HG03457 (cell line): ENCODE data around the gene ARFGAP1.

Experiments
- ATAC-seq: cut with Tn5 transposase; IDR thresholded peaks from one replicate; pipeline ENCODE4 v1.9.1; 2021; ENCODE audit warnings: moderate number of reproducible peaks; ENCODE audit not compliant: unreplicated experiment

Gene ARFGAP1

GRCh38 chr20:63272105-63273058, at the start of gene ARFGAP1:
Gene ARFGAP1, plus strand, starts transcription at chr20:63272813. Its CDS starts 2,768 bp downstream, at chr20:63275581.
- peak; percentile 79 for ATAC-seq

GRCh38 chr20:63223121-63223825, 49.3 kb upstream of the ARFGAP1 start:
- ATAC-seq, result no peak

GRCh38 chr20:63223826-63224207, 48.8 kb upstream of the ARFGAP1 start:
- no peak for ATAC-seq

GRCh38 chr20:63224412-63225081, 48.1 kb upstream of the ARFGAP1 start:
- no peak for ATAC-seq

GRCh38 chr20:63225082-63225454, 47.5 kb upstream of the ARFGAP1 start:
- ATAC-seq, result no peak

- ATAC-seq, result no peak
These were observed 46.3 kb upstream of the ARFGAP1 start for GRCh38 chr20:63226042-63226943.

- no peak for ATAC-seq
These were observed 45.4 kb upstream of the ARFGAP1 start for GRCh38 chr20:63227260-63227659.

- ATAC-seq, result no peak
These were observed 43.8 kb upstream of the ARFGAP1 start for GRCh38 chr20:63228806-63229205.

GRCh38 chr20:63230800-63231268, 41.8 kb upstream of the ARFGAP1 start:
- ATAC-seq, result no peak

GRCh38 chr20:63232235-63233060, 40.2 kb upstream of the ARFGAP1 start:
- ATAC-seq, result no peak

- ATAC-seq, result no peak
These were observed 39.6 kb upstream of the ARFGAP1 start for GRCh38 chr20:63233061-63233344.

GRCh38 chr20:63233924-63234323, 38.7 kb upstream of the ARFGAP1 start:
- ATAC-seq, result no peak

- ATAC-seq, result no peak
These were observed 37.8 kb upstream of the ARFGAP1 start for GRCh38 chr20:63234693-63235398.

GRCh38 chr20:63235399-63235983, 37.1 kb upstream of the ARFGAP1 start, which contains the start of gene BIRC7:
Gene BIRC7, plus strand, starts transcription at chr20:63235905. Its CDS starts 192 bp downstream, at chr20:63236097.
- ATAC-seq, result no peak

- no peak for ATAC-seq
These were observed 36.3 kb upstream of the ARFGAP1 start for GRCh38 chr20:63236116-63236837.

- ATAC-seq, result no peak
These were observed 34.6 kb upstream of the ARFGAP1 start for GRCh38 chr20:63238031-63238430.

- ATAC-seq, result no peak
These were observed 34.0 kb upstream of the ARFGAP1 start for GRCh38 chr20:63238514-63239125.
